Activated CD8-positive, alpha-beta memory T cell treated with anti-CD3 and anti-CD28 coated beads for 36 hours (primary cell): ENCODE data around the gene SOX10. TPM values are rescaled to one million over a fixed set of nuclear protein-coding genes. Genes with fewer than 3 reads are reported as not detected.

Experiments
- CTCF ChIA-PET: fragments of 350-600 bp; sonication (Branson Sonifier 250); formaldehyde crosslinking; loops from one replicate; lab custom pipeline; 2021; ENCODE audit warnings: antibody characterized with exemption; lab: Charles Lee
- POLR2A ChIA-PET: fragments of 350-600 bp; sonication (Branson Sonifier 250); formaldehyde crosslinking; loops from one replicate; lab custom pipeline; 2021; ENCODE audit warnings: antibody characterized with exemption; lab: Charles Lee
- total RNA-seq, 2 experiments: library from RNA; stranded (reverse); gene quantifications; one replicate each; pipeline ENCODE4 v1.2.3, GENCODE V29; 2021

Gene SOX10
- total RNA-seq: not detected

- ChIA-PET POLR2A (no interaction called here), CTCF (no interaction called here)
Observed at GRCh38 chr22:37983860-37984791, at the start of gene SOX10. SOX10 (minus strand) TSS chr22:37984555; CDS start chr22:37983784, 771 bp downstream.

GRCh38 chr22:38033522-38034277 is 49.3 kb upstream of the SOX10 start:
- ChIA-PET CTCF (no interaction called here), POLR2A (no interaction called here)

GRCh38 chr22:38032681-38033521 is 48.5 kb upstream of the SOX10 start:
- CTCF ChIA-PET: no interaction called here
- POLR2A ChIA-PET: no interaction called here

GRCh38 chr22:38031491-38031890 is 47.1 kb upstream of the SOX10 start:
- ChIA-PET CTCF (no interaction called here), POLR2A (no interaction called here)

- ChIA-PET CTCF (no interaction called here), POLR2A (no interaction called here)
Observed at GRCh38 chr22:38030311-38031133, 46.2 kb upstream of the SOX10 start.

- POLR2A ChIA-PET: no interaction called here
Observed at GRCh38 chr22:38029901-38030300, 45.5 kb upstream of the SOX10 start.

GRCh38 chr22:38029370-38029769 is 45.0 kb upstream of the SOX10 start:
- CTCF ChIA-PET: interaction anchor here (1.0 kb wide), 1 partner anchor 23 kb away, joined by 3 read pairs; no protein-coding TSS in a partner anchor

More at GRCh38 chr22:38029901-38030300, 45.5 kb upstream of the SOX10 start:
- CTCF ChIA-PET: interaction anchor here (1.0 kb wide), 1 partner anchor 22 kb away, joined by 3 read pairs; no protein-coding TSS in a partner anchor

GRCh38 chr22:38028344-38029130 is 44.2 kb upstream of the SOX10 start:
- ChIA-PET CTCF (interaction anchor here (1.0 kb wide), 1 partner anchor 24 kb away, joined by 3 read pairs; no protein-coding TSS in a partner anchor), POLR2A (interaction anchor here (0.6 kb wide), 1 partner anchor 83 kb away, joined by 4 read pairs; no protein-coding TSS in a partner anchor)

More at GRCh38 chr22:38029370-38029769, 45.0 kb upstream of the SOX10 start:
- POLR2A ChIA-PET: no interaction called here

GRCh38 chr22:38027487-38027886 is 43.1 kb upstream of the SOX10 start:
- POLR2A ChIA-PET: no interaction called here
- CTCF ChIA-PET: no interaction called here

GRCh38 chr22:38026130-38027111 is 42.1 kb upstream of the SOX10 start:
- ChIA-PET POLR2A (no interaction called here), CTCF (no interaction called here)

GRCh38 chr22:38025514-38025913 is 41.2 kb upstream of the SOX10 start:
- ChIA-PET CTCF (no interaction called here), POLR2A (interaction anchor here (0.6 kb wide), 1 partner anchor 205 kb away, joined by 5 read pairs; no protein-coding TSS in a partner anchor)

GRCh38 chr22:38023045-38023444 is 38.7 kb upstream of the SOX10 start:
- ChIA-PET POLR2A (no interaction called here), CTCF (interaction anchor here (0.7 kb wide), 1 partner anchor 57 kb away, joined by 3 read pairs; no protein-coding TSS in a partner anchor)

GRCh38 chr22:38021206-38021605 is 36.9 kb upstream of the SOX10 start:
- ChIA-PET CTCF (no interaction called here), POLR2A (no interaction called here)

GRCh38 chr22:38018938-38019827 is 34.8 kb upstream of the SOX10 start:
- ChIA-PET POLR2A (no interaction called here), CTCF (no interaction called here)
